Astrocyte (in vitro differentiated cells and primary cell): ENCODE measurements around the gene AHNAK2. TPM values are rescaled to one million over a fixed set of nuclear protein-coding genes. Genes with fewer than 3 reads are reported as not detected.

ENCODE experiments used
- DNase-seq: peaks from one replicate; pipeline ENCODE4 v3.0.0-alpha.2; 2010; ENCODE audit warnings: low read depth
- FAIRE-seq: peaks from 2 replicates; lab custom pipeline; 2011; peaks lifted over from hg19 to GRCh38; lab: Jason Lieb, UNC
- H2AFZ ChIP-seq: 2 replicates; pipeline ENCODE4 v1.6.0; 2012; ENCODE audit warnings: low read depth, low read length, inconsistent platforms
- H3K27ac ChIP-seq: 2 replicates; pipeline ENCODE4 v1.5.1; 2011; ENCODE audit warnings: low read depth, low read length, inconsistent platforms
- H3K27me3 ChIP-seq: 2 replicates; pipeline ENCODE4 v1.6.0; 2011; ENCODE audit warnings: low read length, inconsistent platforms; ENCODE audit not compliant: insufficient read depth
- H3K36me3 ChIP-seq: 2 replicates; pipeline ENCODE4 v1.5.1; 2011; ENCODE audit warnings: low read length, inconsistent platforms; ENCODE audit not compliant: insufficient read depth
- H3K4me1 ChIP-seq: 2 replicates; pipeline ENCODE4 v1.5.1; 2011; ENCODE audit warnings: low read length, inconsistent platforms; ENCODE audit not compliant: insufficient read depth
- H3K4me2 ChIP-seq: 2 replicates; pipeline ENCODE4 v1.6.0; 2012; ENCODE audit warnings: low read length, inconsistent platforms
- H3K4me3 ChIP-seq: 2 replicates; pipeline ENCODE4 v1.5.1; 2011; ENCODE audit warnings: low read depth, mild to moderate bottlenecking, low read length, inconsistent platforms; ENCODE audit not compliant: insufficient read depth
- H3K79me2 ChIP-seq: 2 replicates; pipeline ENCODE4 v1.6.0; 2012; ENCODE audit warnings: mild to moderate bottlenecking, low read length, inconsistent platforms; ENCODE audit not compliant: insufficient read depth
- H3K9ac ChIP-seq: 2 replicates; pipeline ENCODE4 v1.6.0; 2012; ENCODE audit warnings: mild to moderate bottlenecking, low read length, inconsistent platforms
- H3K9me3 ChIP-seq: 2 replicates; pipeline ENCODE4 v1.5.1; 2012; ENCODE audit warnings: low read depth, mild to moderate bottlenecking, low read length, inconsistent platforms; ENCODE audit not compliant: insufficient read depth
- H4K20me1 ChIP-seq: 2 replicates; pipeline ENCODE4 v1.6.0; 2012; ENCODE audit warnings: low read length, inconsistent platforms; ENCODE audit not compliant: insufficient read depth
- H3K27ac Mint-ChIP-seq: one replicate; pipeline ENCODE4 v1.8.0; 2021; ENCODE audit warnings: mild to moderate bottlenecking, mixed read lengths; ENCODE audit not compliant: unreplicated experiment
- H3K27me3 Mint-ChIP-seq: one replicate; pipeline ENCODE4 v1.8.0; 2021; ENCODE audit warnings: low read depth, mixed read lengths; ENCODE audit not compliant: unreplicated experiment
- H3K36me3 Mint-ChIP-seq: one replicate; pipeline ENCODE4 v1.8.0; 2021; ENCODE audit warnings: low read depth, mixed read lengths; ENCODE audit not compliant: unreplicated experiment
- H3K4me1 Mint-ChIP-seq: one replicate; pipeline ENCODE4 v1.8.0; 2021; ENCODE audit warnings: low read depth, mixed read lengths; ENCODE audit not compliant: unreplicated experiment
- H3K4me3 Mint-ChIP-seq: one replicate; pipeline ENCODE4 v1.8.0; 2021; ENCODE audit warnings: mild to moderate bottlenecking, moderate library complexity, mixed read lengths; ENCODE audit not compliant: unreplicated experiment
- H3K9me3 Mint-ChIP-seq: one replicate; pipeline ENCODE4 v1.8.0; 2021; ENCODE audit warnings: mild to moderate bottlenecking, mixed read lengths; ENCODE audit not compliant: unreplicated experiment
- CTCF ChIP-seq: IDR thresholded peaks from 2 replicates; pipeline ENCODE4 v1.5.1; 2011; ENCODE audit warnings: low read depth, mild to moderate bottlenecking, inconsistent platforms, low read length, moderate library complexity; ENCODE audit not compliant: insufficient read depth
- EZH2 ChIP-seq: IDR thresholded peaks from 2 replicates; pipeline ENCODE4 v1.6.1; 2012; ENCODE audit warnings: mild to moderate bottlenecking, low read length, inconsistent platforms; ENCODE audit not compliant: insufficient read depth
- total RNA-seq: library from RNA; stranded (reverse); gene quantifications from 2 replicates; pipeline ENCODE4 v1.2.1, GENCODE V29; 2021

The AHNAK2 gene
- total RNA-seq, 1 donor from 2014 or later, result 44.7 TPM

GRCh38 chr14:104999361-104999760 lies 21.2 kb upstream of the AHNAK2 start:
- Mint-ChIP-seq H3K4me1 (no peaks in the 10 kb centered on the region), H3K27ac (no peak overlapping the region), H3K4me3 (no peak overlapping the region), H3K27me3 (no peaks in the 10 kb centered on the region), H3K9me3 (no peaks in the 10 kb centered on the region), H3K36me3 (peaks cover 9% of the 10 kb centered on the region)
- DNase-seq, result no peak
- H2AFZ ChIP-seq, result no peak overlapping the region
- no peaks in the 10 kb centered on the region for H3K9me3 ChIP-seq
- no peak overlapping the region for H3K4me2 ChIP-seq
- TF ChIP-seq EZH2 (no peak), CTCF (no peak)
- no peak overlapping the region for H3K9ac ChIP-seq
- no peak for FAIRE-seq
- H3K4me1 ChIP-seq, result no peaks in the 10 kb centered on the region
- H3K27me3 ChIP-seq, result no peaks in the 10 kb centered on the region
- no peaks in the 10 kb centered on the region for H3K79me2 ChIP-seq
- no peak overlapping the region for H3K27ac ChIP-seq
- peaks cover 3% of the 10 kb centered on the region for H3K36me3 ChIP-seq
- H3K4me3 ChIP-seq, result no peak overlapping the region
- no peaks in the 10 kb centered on the region for H4K20me1 ChIP-seq

- DNase-seq (no peak), FAIRE-seq (no peak)
- Histone ChIP-seq H3K36me3 (peaks cover 3% of the 10 kb centered on the region), H3K9me3 (no peaks in the 10 kb centered on the region), H3K27ac (no peak overlapping the region), H3K79me2 (no peaks in the 10 kb centered on the region), H3K4me3 (no peak overlapping the region), H2AFZ (no peak overlapping the region), H3K27me3 (no peaks in the 10 kb centered on the region), H3K4me1 (no peaks in the 10 kb centered on the region), H3K9ac (no peak overlapping the region), H4K20me1 (no peaks in the 10 kb centered on the region), H3K4me2 (no peak overlapping the region)
- Mint-ChIP-seq H3K4me3 (no peak overlapping the region), H3K36me3 (peaks cover 12% of the 10 kb centered on the region), H3K4me1 (no peaks in the 10 kb centered on the region), H3K27ac (no peak overlapping the region), H3K9me3 (no peaks in the 10 kb centered on the region), H3K27me3 (no peaks in the 10 kb centered on the region)
- TF ChIP-seq EZH2, result no peak
- no peak for TF ChIP-seq CTCF
Observed at GRCh38 chr14:104998801-104999200, 20.6 kb upstream of the AHNAK2 start.

GRCh38 chr14:104996483-104996882 lies 18.3 kb upstream of the AHNAK2 start:
- H3K27ac Mint-ChIP-seq, result no peak overlapping the region
- H3K4me2 ChIP-seq, result no peak overlapping the region
- H3K4me3 Mint-ChIP-seq, result no peak overlapping the region

More at GRCh38 chr14:104996483-104996882, 18.3 kb upstream of the AHNAK2 start:
- no peak overlapping the region for H2AFZ ChIP-seq
- no peaks in the 10 kb centered on the region for H3K9me3 ChIP-seq
- Mint-ChIP-seq H3K36me3 (peaks cover 30% of the 10 kb centered on the region), H3K27me3 (peaks cover 5% of the 10 kb centered on the region), H3K4me1 (no peaks in the 10 kb centered on the region), H3K9me3 (no peaks in the 10 kb centered on the region)
- no peak overlapping the region for H3K27ac ChIP-seq
- no peaks in the 10 kb centered on the region for H4K20me1 ChIP-seq
- TF ChIP-seq EZH2 (no peak), CTCF (no peak)
- no peak overlapping the region for H3K4me3 ChIP-seq
- no peaks in the 10 kb centered on the region for H3K79me2 ChIP-seq
- FAIRE-seq (no peak), DNase-seq (no peak)
- H3K4me1 ChIP-seq, result no peaks in the 10 kb centered on the region
- H3K36me3 ChIP-seq, result peaks cover 3% of the 10 kb centered on the region
- no peak overlapping the region for H3K9ac ChIP-seq
- H3K27me3 ChIP-seq, result no peaks in the 10 kb centered on the region
